OCI-LY7 (cell line): ENCODE data around the gene RAF1. TPM values are rescaled to one million over a fixed set of nuclear protein-coding genes. Genes with fewer than 3 reads are reported as not detected.

Source experiments
- BruUV-seq: library from RNA; stranded (reverse); fragments of 400-500 nt; replicated peaks from 2 replicates; lab custom pipeline; 2021; lab: Mats Ljungman, UMichigan
- CTCF ChIA-PET: fragments of 300-600 bp; sonication (Branson Sonifier 250); formaldehyde crosslinking; loops from one replicate; lab custom pipeline; 2022; ENCODE audit warnings: antibody characterized with exemption; ENCODE audit not compliant: unreplicated experiment; lab: Charles Lee
- POLR2A ChIA-PET: fragments of 300-600 bp; sonication (Branson Sonifier 250); formaldehyde crosslinking; loops from one replicate; lab custom pipeline; 2022; ENCODE audit warnings: antibody characterized with exemption; lab: Charles Lee
- DNase-seq: peaks from one replicate; pipeline ENCODE4 v3.0.0-alpha.2; 2015; ENCODE audit warnings: low spot score
- H2AFZ ChIP-seq: fragments of 200-600 bp; sonication (generic), shearing (Covaris generic); 2 replicates; pipeline ENCODE4 v1.6.1; 2014; ENCODE audit warnings: mild to moderate bottlenecking, antibody characterized with exemption, low read length, moderate library complexity
- H3K27ac ChIP-seq: fragments of 200-600 bp; sonication (generic); 2 replicates; pipeline ENCODE4 v1.5.1; 2014; ENCODE audit warnings: mixed run types, low read depth, mild to moderate bottlenecking, moderate library complexity, low read length, inconsistent platforms; ENCODE audit not compliant: poor library complexity, severe bottlenecking
- H3K36me3 ChIP-seq: fragments of 200-600 bp; sonication (generic); 2 replicates; pipeline ENCODE4 v1.6.1; 2014; ENCODE audit warnings: mild to moderate bottlenecking, antibody characterized with exemption, low read length, moderate library complexity, mixed read lengths; ENCODE audit not compliant: insufficient read depth
- H3K4me1 ChIP-seq: fragments of 200-600 bp; sonication (generic); 2 replicates; pipeline ENCODE4 v1.5.1; 2014; ENCODE audit warnings: mild to moderate bottlenecking, low read length; ENCODE audit not compliant: insufficient read depth, poor library complexity, severe bottlenecking
- H3K4me2 ChIP-seq: fragments of 200-600 bp; sonication (generic); 2 replicates; pipeline ENCODE4 v1.6.1; 2014; ENCODE audit warnings: mild to moderate bottlenecking, low read length
- H3K4me3 ChIP-seq: fragments of 200-600 bp; sonication (generic); 2 replicates; pipeline ENCODE4 v1.5.1; 2014; ENCODE audit warnings: mild to moderate bottlenecking, low read depth, low read length; ENCODE audit not compliant: poor library complexity, severe bottlenecking
- H3K79me2 ChIP-seq: fragments of 200-600 bp; sonication (generic); 2 replicates; pipeline ENCODE4 v1.6.1; 2016; ENCODE audit warnings: low read depth, mild to moderate bottlenecking, low read length, moderate library complexity, mixed read lengths; ENCODE audit not compliant: insufficient read depth
- H3K9me2 ChIP-seq: fragments of 200-600 bp; sonication (generic); 2 replicates; pipeline ENCODE4 v1.6.1; 2016; ENCODE audit warnings: mild to moderate bottlenecking, low read length, mixed read lengths; ENCODE audit not compliant: insufficient read depth
- H3K9me3 ChIP-seq: fragments of 200-600 bp; sonication (generic); 2 replicates; pipeline ENCODE4 v1.6.1; 2014; ENCODE audit warnings: mild to moderate bottlenecking, mixed run types, low read length, mixed read lengths
- H4K20me1 ChIP-seq: fragments of 200-600 bp; sonication (generic); 2 replicates; pipeline ENCODE4 v1.6.1; 2014; ENCODE audit warnings: mild to moderate bottlenecking, antibody characterized with exemption, low read length, moderate library complexity, mixed read lengths; ENCODE audit not compliant: insufficient read depth
- CTCF ChIP-seq: fragments of 200-600 bp; sonication (generic); conservative IDR thresholded peaks from 2 replicates; pipeline ENCODE4 v1.5.1; 2014; ENCODE audit warnings: mild to moderate bottlenecking, antibody characterized with exemption, low read length, moderate library complexity, mixed read lengths
- EZH2phosphoT487 ChIP-seq: fragments of 200-600 bp; sonication (generic); IDR thresholded peaks from 2 replicates; pipeline ENCODE4 v1.6.1; 2018; ENCODE audit warnings: low read depth, borderline replicate concordance, mild to moderate bottlenecking, mixed run types, antibody characterized with exemption, low read length, moderate library complexity, mixed read lengths
- intact Hi-C: fragments of 100-400 bp; cut with micrococcal nuclease; formaldehyde crosslinking; loops from one replicate; pipeline ENCODE4 v1.10.0; 2022; ENCODE audit not compliant: unreplicated experiment
- total RNA-seq, 2 experiments: library from RNA; depleted of rRNA in 1 of 2; stranded (reverse); fragments of >200 nt in 1 of 2; shearing (Covaris generic) in 1 of 2; gene quantifications; 2 replicates each; pipeline ENCODE4 v1.2.3, GENCODE V29; 2014 to 2022

RAF1 gene
- total RNA-seq, 2 experiments from 2014 or later: 88.0 to 90.8 TPM

GRCh38 chr3:12579456-12579855 lies 84.5 kb downstream of the RAF1 start:
- H3K4me3 ChIP-seq: no peak overlapping the region
- DNase-seq: no peak
- H4K20me1 ChIP-seq: no peaks in the 10 kb centered on the region
- intact Hi-C loops: no loop called here
- no peak overlapping the region for H2AFZ ChIP-seq
- H3K27ac ChIP-seq: no peak overlapping the region
- ChIA-PET CTCF (no interaction called here), POLR2A (no interaction called here)
- H3K9me2 ChIP-seq: no peaks in the 10 kb centered on the region
- H3K36me3 ChIP-seq: peaks cover 92% of the 10 kb centered on the region
- no TSS peak for BruUV-seq
- H3K9me3 ChIP-seq: no peaks in the 10 kb centered on the region
- no peaks in the 10 kb centered on the region for H3K79me2 ChIP-seq
- no peaks in the 10 kb centered on the region for H3K4me1 ChIP-seq
- TF ChIP-seq CTCF (no peak), EZH2phosphoT487 (no peak)
- no peak overlapping the region for H3K4me2 ChIP-seq

- TF ChIP-seq EZH2phosphoT487: no peak
- peak; percentile 46; the same call in 1 of the 2 replicates for TF ChIP-seq CTCF
- POLR2A ChIA-PET: interaction anchor here (0.6 to 1.1 kb wide), 7 partner anchors 14 to 843 kb away, joined by 3 to 6 read pairs (median 3); no protein-coding TSS in a partner anchor
- Histone ChIP-seq H3K79me2 (no peaks in the 10 kb centered on the region), H4K20me1 (no peaks in the 10 kb centered on the region), H3K4me3 (no peak overlapping the region), H3K9me2 (no peaks in the 10 kb centered on the region), H3K4me1 (no peaks in the 10 kb centered on the region), H3K27ac (no peak overlapping the region), H3K9me3 (no peaks in the 10 kb centered on the region), H3K36me3 (peaks cover 92% of the 10 kb centered on the region), H3K4me2 (no peak overlapping the region), H2AFZ (no peak overlapping the region)
- no peak for DNase-seq
- CTCF ChIA-PET: no interaction called here
- intact Hi-C loops: no loop called here
- no TSS peak for BruUV-seq
Observed at GRCh38 chr3:12578742-12579141, 85.2 kb downstream of the RAF1 start.

GRCh38 chr3:12577379-12577778 lies 86.5 kb downstream of the RAF1 start:
- intact Hi-C loops: no loop called here
- H3K27ac ChIP-seq: no peak overlapping the region
- H3K4me1 ChIP-seq: no peaks in the 10 kb centered on the region
- no peaks in the 10 kb centered on the region for H3K79me2 ChIP-seq
- TF ChIP-seq CTCF: no peak
- no peak for TF ChIP-seq EZH2phosphoT487
- no TSS peak for BruUV-seq
- no peak for DNase-seq
- CTCF ChIA-PET: no interaction called here
- H3K9me3 ChIP-seq: no peaks in the 10 kb centered on the region
- H3K36me3 ChIP-seq: peaks cover 92% of the 10 kb centered on the region
- POLR2A ChIA-PET: interaction anchor here (0.6 kb wide), 1 partner anchor 143 kb away, joined by 3 read pairs; no protein-coding TSS in a partner anchor
- no peaks in the 10 kb centered on the region for H3K9me2 ChIP-seq
- H3K4me2 ChIP-seq: no peak overlapping the region
- H2AFZ ChIP-seq: no peak overlapping the region
- H4K20me1 ChIP-seq: no peaks in the 10 kb centered on the region
- H3K4me3 ChIP-seq: no peak overlapping the region
